CD4-positive, alpha-beta T cell (primary cell): ENCODE data around the gene FAM53A. TPM values are rescaled to one million over a fixed set of nuclear protein-coding genes. Genes with fewer than 3 reads are reported as not detected.

Source experiments
- ATAC-seq: fragments of 200-7000 bp; cut with Tn5 transposase; one replicate; pipeline ENCODE4 v1.10.0; 2022; ENCODE audit warnings: mild to moderate bottlenecking; ENCODE audit not compliant: poor library complexity
- CTCF ChIA-PET: fragments of 350-600 bp; sonication (Branson Sonifier 250); formaldehyde crosslinking; loops from one replicate; lab custom pipeline; 2021; ENCODE audit warnings: antibody characterized with exemption, inconsistent platforms; lab: Charles Lee
- POLR2A ChIA-PET: fragments of 350-600 bp; sonication (Branson Sonifier 250); formaldehyde crosslinking; loops from one replicate; lab custom pipeline; 2021; ENCODE audit warnings: antibody characterized with exemption, inconsistent platforms; lab: Charles Lee
- DNase-seq, 14 experiments: peaks; one replicate each; pipeline ENCODE4 v3.0.0-alpha.2; 2013 to 2020; ENCODE audit warnings: mixed read lengths in 2 of 14
- H3K27ac ChIP-seq, 2 donors: one replicate each; pipeline versions ENCODE4 v1.5.1 to v1.7.0; 2013; ENCODE audit warnings: low read length in 2 of 2, low read depth in 1 of 2, mild to moderate bottlenecking in 1 of 2
- H3K27me3 ChIP-seq, 2 experiments: 1 replicate in 1 of 2; 2 replicates in 1 of 2; pipeline versions ENCODE4 v1.6.1 to v1.7.0; 2013; ENCODE audit warnings: low read length in 2 of 2, control low read depth in 1 of 2, mild to moderate bottlenecking in 1 of 2, moderate library complexity in 1 of 2; ENCODE audit not compliant: insufficient read depth in 2 of 2, control insufficient read depth in 1 of 2
- H3K36me3 ChIP-seq: one replicate; pipeline ENCODE4 v1.6.1; 2013; ENCODE audit warnings: low read length, control low read depth; ENCODE audit not compliant: insufficient read depth
- H3K4me1 ChIP-seq: one replicate; pipeline ENCODE4 v1.6.1; 2013; ENCODE audit warnings: low read length, control low read depth; ENCODE audit not compliant: insufficient read depth
- H3K4me3 ChIP-seq: one replicate; pipeline ENCODE4 v1.5.1; 2013; ENCODE audit warnings: mild to moderate bottlenecking, low read length, moderate library complexity
- H3K9me3 ChIP-seq, 2 experiments: 1 replicate in 1 of 2; 2 replicates in 1 of 2; pipeline versions ENCODE4 v1.6.1 to v1.7.0; 2013; ENCODE audit warnings: low read length in 2 of 2, mild to moderate bottlenecking in 2 of 2, control low read depth in 1 of 2, moderate library complexity in 1 of 2; ENCODE audit not compliant: control insufficient read depth in 1 of 2, insufficient read depth in 1 of 2
- H3K27ac Mint-ChIP-seq: one replicate; pipeline ENCODE4 v1.8.0; 2020; ENCODE audit warnings: mixed read lengths
- H3K27me3 Mint-ChIP-seq: one replicate; pipeline ENCODE4 v1.8.0; 2021; ENCODE audit warnings: mixed read lengths
- H3K36me3 Mint-ChIP-seq: one replicate; pipeline ENCODE4 v1.8.0; 2021; ENCODE audit warnings: low read depth, mixed read lengths
- H3K4me1 Mint-ChIP-seq: one replicate; pipeline ENCODE4 v1.8.0; 2021; ENCODE audit warnings: low read depth, mixed read lengths
- H3K4me3 Mint-ChIP-seq: one replicate; pipeline ENCODE4 v1.8.0; 2020; ENCODE audit warnings: mild to moderate bottlenecking, mixed read lengths
- H3K9me3 Mint-ChIP-seq: one replicate; pipeline ENCODE4 v1.8.0; 2020; ENCODE audit warnings: mixed read lengths
- intact Hi-C, 2 experiments: fragments of 100-400 bp; cut with DNase I in 1 of 2; cut with micrococcal nuclease in 1 of 2; formaldehyde crosslinking; loops; one replicate each; pipeline versions ENCODE4 v1.15.1 to v1.9.0; 2023 to 2025; cut with DNase I, micrococcal nuclease
- total RNA-seq, 174 experiments: library from RNA in 2 of 174; stranded (reverse) in 2 of 174; gene quantifications; one replicate each; pipeline ENCODE4 v1.2.3 and lab custom pipeline; 2021 to 2026
- TF ChIP-seq, protein P1 (sequence below): fragments of 200-600 bp; IDR thresholded peaks from one replicate; pipeline ENCODE4 v1.8.0; 2022; ENCODE audit warnings: antibody characterized with exemption, mild to moderate bottlenecking

The FAM53A gene
- total RNA-seq, 2 experiments from 2014 or later: 0.93 to 2.4 TPM

- H3K36me3 ChIP-seq: no peaks in the 10 kb centered on the region
Measured at GRCh38 chr4:1621526-1621925, 62.6 kb downstream of the FAM53A start.

GRCh38 chr4:1619151-1619672 lies 64.9 kb downstream of the FAM53A start:
- TF ChIP-seq, protein P1, sequence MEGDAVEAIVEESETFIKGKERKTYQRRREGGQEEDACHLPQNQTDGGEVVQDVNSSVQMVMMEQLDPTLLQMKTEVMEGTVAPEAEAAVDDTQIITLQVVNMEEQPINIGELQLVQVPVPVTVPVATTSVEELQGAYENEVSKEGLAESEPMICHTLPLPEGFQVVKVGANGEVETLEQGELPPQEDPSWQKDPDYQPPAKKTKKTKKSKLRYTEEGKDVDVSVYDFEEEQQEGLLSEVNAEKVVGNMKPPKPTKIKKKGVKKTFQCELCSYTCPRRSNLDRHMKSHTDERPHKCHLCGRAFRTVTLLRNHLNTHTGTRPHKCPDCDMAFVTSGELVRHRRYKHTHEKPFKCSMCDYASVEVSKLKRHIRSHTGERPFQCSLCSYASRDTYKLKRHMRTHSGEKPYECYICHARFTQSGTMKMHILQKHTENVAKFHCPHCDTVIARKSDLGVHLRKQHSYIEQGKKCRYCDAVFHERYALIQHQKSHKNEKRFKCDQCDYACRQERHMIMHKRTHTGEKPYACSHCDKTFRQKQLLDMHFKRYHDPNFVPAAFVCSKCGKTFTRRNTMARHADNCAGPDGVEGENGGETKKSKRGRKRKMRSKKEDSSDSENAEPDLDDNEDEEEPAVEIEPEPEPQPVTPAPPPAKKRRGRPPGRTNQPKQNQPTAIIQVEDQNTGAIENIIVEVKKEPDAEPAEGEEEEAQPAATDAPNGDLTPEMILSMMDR: no peak
- Histone ChIP-seq H3K4me3 (no peak overlapping the region), H3K9me3 (peaks cover 0 to 36% of the 10 kb centered on the region in 2 experiments), H3K27ac (no peak overlapping the region), H3K36me3 (no peaks in the 10 kb centered on the region), H3K4me1 (peaks cover 35% of the 10 kb centered on the region), H3K27me3 (no peaks in the 10 kb centered on the region)
- Mint-ChIP-seq H3K27me3 (no peaks in the 10 kb centered on the region), H3K4me3 (no peak overlapping the region), H3K27ac (no peak overlapping the region), H3K9me3 (peaks cover 6% of the 10 kb centered on the region), H3K4me1 (peaks cover 23% of the 10 kb centered on the region), H3K36me3 (no peaks in the 10 kb centered on the region)
- ChIA-PET CTCF (no interaction called here), POLR2A (interaction anchor here (1.7 kb wide), 1 partner anchor 14 kb away, joined by 7 read pairs; no protein-coding TSS in a partner anchor)
- DNase-seq: no peak
- intact Hi-C loops: no loop called here
- no peak for ATAC-seq

More at GRCh38 chr4:1621526-1621925, 62.6 kb downstream of the FAM53A start:
- no peak for DNase-seq
- no peak for ATAC-seq
- CTCF ChIA-PET: no interaction called here
- no peak overlapping the region for H3K4me3 ChIP-seq
- TF ChIP-seq, protein P1: no peak
- peaks cover 0 to 19% of the 10 kb centered on the region in 2 experiments for H3K9me3 ChIP-seq
- Mint-ChIP-seq H3K9me3 (peaks cover 2% of the 10 kb centered on the region), H3K4me3 (no peak overlapping the region), H3K27ac (no peak overlapping the region), H3K36me3 (no peaks in the 10 kb centered on the region), H3K4me1 (peaks cover 3% of the 10 kb centered on the region), H3K27me3 (no peaks in the 10 kb centered on the region)
- no peak overlapping the region for H3K27ac ChIP-seq
- H3K27me3 ChIP-seq: no peaks in the 10 kb centered on the region
- intact Hi-C loops: no loop called here
- H3K4me1 ChIP-seq: peaks cover 26% of the 10 kb centered on the region
- POLR2A ChIA-PET: no interaction called here

GRCh38 chr4:1618438-1618837 lies 65.7 kb downstream of the FAM53A start:
- no peak overlapping the region for H3K4me3 ChIP-seq
- peaks cover 0 to 43% of the 10 kb centered on the region in 2 experiments for H3K9me3 ChIP-seq
- H3K27me3 Mint-ChIP-seq: no peaks in the 10 kb centered on the region
- H3K27ac ChIP-seq: no peak overlapping the region
- intact Hi-C loops: no loop called here
- DNase-seq: no peak
- H3K4me1 ChIP-seq: peaks cover 33% of the 10 kb centered on the region
- H3K27me3 ChIP-seq: no peaks in the 10 kb centered on the region
- H3K4me1 Mint-ChIP-seq: peaks cover 29% of the 10 kb centered on the region
- no peak overlapping the region for H3K4me3 Mint-ChIP-seq
- H3K9me3 Mint-ChIP-seq: peaks cover 9% of the 10 kb centered on the region
- ChIA-PET CTCF (no interaction called here), POLR2A (no interaction called here)
- ATAC-seq: no peak
- no peaks in the 10 kb centered on the region for H3K36me3 ChIP-seq
- H3K36me3 Mint-ChIP-seq: no peaks in the 10 kb centered on the region
- H3K27ac Mint-ChIP-seq: no peak overlapping the region
- TF ChIP-seq, protein P1: no peak
